Mucosa of stomach (tissue), 1 donor: Measurements from ENCODE around the gene EMID1.
"Not testable (repeated sequence)": the region's sequence is repeated elsewhere in the genome, so short reads cannot be mapped to it uniquely, and the experiment has no call there.

Experiments
- H3K27me3 ChIP-seq: one replicate; pipeline ENCODE4 v1.7.0; 2013; ENCODE audit warnings: mild to moderate bottlenecking, low read length; ENCODE audit not compliant: control insufficient read depth, insufficient read depth
- H3K36me3 ChIP-seq: one replicate; pipeline ENCODE4 v1.7.0; 2013; ENCODE audit warnings: low read length; ENCODE audit not compliant: control insufficient read depth, insufficient read depth
- H3K4me1 ChIP-seq: one replicate; pipeline ENCODE4 v1.7.0; 2013; ENCODE audit warnings: mild to moderate bottlenecking, low read length; ENCODE audit not compliant: control insufficient read depth, insufficient read depth
- H3K4me3 ChIP-seq: one replicate; pipeline ENCODE4 v1.7.0; 2013; ENCODE audit warnings: low read length
- H3K9ac ChIP-seq: one replicate; pipeline ENCODE4 v1.7.0; 2013; ENCODE audit warnings: mild to moderate bottlenecking, low read length, moderate library complexity
- H3K9me3 ChIP-seq: one replicate; pipeline ENCODE4 v1.7.0; 2013; ENCODE audit warnings: mild to moderate bottlenecking, low read length, moderate library complexity; ENCODE audit not compliant: control insufficient read depth
- donor health status: Pancreatic carcinoma.

The EMID1 gene

GRCh38 chr22:29216011-29216872 lies 10.5 kb downstream of the EMID1 start:
- H3K4me3 ChIP-seq, result no peak overlapping the region
- H3K9me3 ChIP-seq, result no peaks in the 10 kb centered on the region
- peaks cover 11% of the 10 kb centered on the region for H3K4me1 ChIP-seq
- no peaks in the 10 kb centered on the region for H3K27me3 ChIP-seq
- no peak overlapping the region for H3K9ac ChIP-seq
- H3K36me3 ChIP-seq, result no peaks in the 10 kb centered on the region

- no peaks in the 10 kb centered on the region for H3K36me3 ChIP-seq
- no peak overlapping the region for H3K9ac ChIP-seq
- no peaks in the 10 kb centered on the region for H3K27me3 ChIP-seq
Observed at GRCh38 chr22:29216873-29217666, 11.4 kb downstream of the EMID1 start.

DNA sequence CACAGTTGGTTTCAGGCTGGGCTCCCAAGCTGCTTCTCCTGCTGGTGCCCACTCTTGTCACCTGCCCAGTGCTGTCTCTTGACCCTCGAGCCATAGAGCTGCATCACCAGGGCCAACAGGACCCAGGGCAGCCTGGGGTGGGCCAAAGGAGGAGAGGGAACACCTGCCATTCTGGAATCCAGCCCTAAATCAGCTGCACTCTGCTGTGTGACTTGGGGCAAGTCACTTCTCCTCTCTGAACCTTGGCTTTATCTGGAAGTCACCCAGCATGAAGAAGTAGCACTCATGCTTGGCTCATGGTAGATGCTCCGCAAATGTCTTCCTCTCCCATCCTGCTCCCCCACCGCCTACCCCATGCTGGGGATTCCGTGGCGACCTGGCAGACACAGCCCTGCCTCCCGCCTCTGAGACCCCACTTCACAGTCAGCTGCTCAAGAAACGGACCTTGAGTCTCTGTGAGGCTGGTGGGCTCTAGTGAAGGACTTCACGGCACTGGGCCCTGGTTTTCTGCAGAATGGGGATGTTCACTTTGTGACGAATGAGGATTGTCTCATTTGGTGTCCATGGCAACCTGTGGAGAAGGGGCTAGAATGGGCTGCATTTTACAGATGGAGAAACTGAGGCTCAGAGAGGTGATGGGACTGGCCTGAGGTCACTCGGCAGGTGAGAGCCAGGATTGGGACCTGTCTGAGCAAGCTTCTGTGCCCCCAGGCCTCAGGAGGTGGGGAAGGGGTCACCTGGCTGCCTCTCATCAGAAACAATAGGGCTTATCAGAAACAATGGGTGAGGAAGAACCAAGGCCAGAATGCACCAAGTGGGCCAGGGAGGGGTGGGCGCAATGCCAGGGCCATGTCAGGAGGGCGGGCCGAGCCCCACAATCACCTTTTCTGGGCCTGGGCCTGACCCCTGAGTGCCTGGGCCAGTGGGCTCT lies 12.4 kb downstream of the EMID1 start:
- Histone ChIP-seq H3K27me3 (no peaks in the 10 kb centered on the region), H3K9ac (no peak overlapping the region), H3K9me3 (no peaks in the 10 kb centered on the region), H3K4me1 (peaks cover 11% of the 10 kb centered on the region), H3K4me3 (no peak overlapping the region), H3K36me3 (no peaks in the 10 kb centered on the region)

More at GRCh38 chr22:29216873-29217666, 11.4 kb downstream of the EMID1 start:
- Histone ChIP-seq H3K4me3 (no peak overlapping the region), H3K9me3 (no peaks in the 10 kb centered on the region), H3K4me1 (peaks cover 11% of the 10 kb centered on the region)

GRCh38 chr22:29218758-29219408 lies 13.2 kb downstream of the EMID1 start:
- no peaks in the 10 kb centered on the region for H3K27me3 ChIP-seq
- H3K4me3 ChIP-seq, result no peak overlapping the region
- H3K9me3 ChIP-seq, result no peaks in the 10 kb centered on the region
- H3K9ac ChIP-seq, result no peak overlapping the region
- no peaks in the 10 kb centered on the region for H3K36me3 ChIP-seq
- H3K4me1 ChIP-seq, result peaks cover 11% of the 10 kb centered on the region

DNA sequence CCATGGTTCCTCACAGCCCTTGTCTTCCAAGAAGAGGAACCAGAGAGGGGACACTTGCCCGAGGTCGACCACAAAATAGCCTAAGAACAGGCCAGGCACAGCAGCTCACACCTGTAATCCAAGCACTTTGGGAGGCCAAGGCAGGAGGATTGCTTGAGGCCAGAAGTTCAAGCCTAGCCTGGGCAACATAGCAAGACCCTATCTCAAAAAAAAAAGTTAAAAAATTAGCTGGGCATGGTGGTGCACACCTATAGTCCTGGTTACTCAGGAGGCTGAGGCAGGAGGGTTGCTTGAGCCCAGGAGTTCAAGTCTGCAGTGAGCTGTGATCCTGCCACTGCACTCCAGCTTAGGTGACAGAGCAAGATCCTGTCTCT lies 13.7 kb downstream of the EMID1 start:
- H3K4me1 ChIP-seq, result peaks cover 14% of the 10 kb centered on the region
- H3K9me3 ChIP-seq, H3K4me3 ChIP-seq, H3K27me3 ChIP-seq, H3K36me3 ChIP-seq, H3K9ac ChIP-seq: not testable (repeated sequence)

- Histone ChIP-seq H3K9ac (no peak overlapping the region), H3K27me3 (no peaks in the 10 kb centered on the region), H3K4me3 (no peak overlapping the region), H3K4me1 (peaks cover 16% of the 10 kb centered on the region), H3K9me3 (no peaks in the 10 kb centered on the region), H3K36me3 (no peaks in the 10 kb centered on the region)
Observed at GRCh38 chr22:29219881-29220670, 14.4 kb downstream of the EMID1 start.

GRCh38 chr22:29224121-29224858 lies 18.6 kb downstream of the EMID1 start:
- Histone ChIP-seq H3K36me3 (no peaks in the 10 kb centered on the region), H3K9ac (no peak overlapping the region), H3K9me3 (no peaks in the 10 kb centered on the region), H3K4me3 (no peak overlapping the region), H3K27me3 (no peaks in the 10 kb centered on the region), H3K4me1 (peaks cover 21% of the 10 kb centered on the region)

DNA sequence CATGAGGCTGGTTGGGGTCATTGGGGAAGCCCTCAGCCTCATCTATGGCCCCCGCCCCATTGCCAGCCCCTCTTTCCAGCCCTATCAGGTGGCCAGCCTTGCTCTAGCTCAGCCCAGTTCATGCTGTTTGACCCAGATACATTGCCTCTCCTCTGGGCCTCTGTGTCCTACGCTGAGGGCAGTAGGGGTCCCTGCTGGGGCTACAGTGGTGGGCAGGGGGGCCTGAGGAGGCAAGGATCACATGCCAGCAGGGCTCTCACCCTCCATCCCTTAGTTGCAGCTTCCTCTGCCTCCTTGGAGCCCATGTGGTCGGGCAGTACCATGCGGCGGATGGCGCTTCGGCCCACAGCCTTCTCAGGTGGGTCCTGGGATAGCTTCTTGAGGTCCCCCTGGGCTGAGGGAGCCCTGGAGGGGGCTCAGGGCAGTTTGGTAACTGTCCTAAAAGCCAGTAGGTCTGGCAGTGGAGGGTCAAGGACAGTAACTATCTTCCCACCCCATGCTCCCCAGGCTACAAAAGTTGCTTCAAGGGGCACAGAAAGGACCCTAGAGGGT lies 19.2 kb downstream of the EMID1 start:
- no peaks in the 10 kb centered on the region for H3K27me3 ChIP-seq
- peaks cover 19% of the 10 kb centered on the region for H3K4me1 ChIP-seq
- no peak overlapping the region for H3K4me3 ChIP-seq
- no peak overlapping the region for H3K9ac ChIP-seq
- H3K9me3 ChIP-seq, result no peaks in the 10 kb centered on the region
- no peaks in the 10 kb centered on the region for H3K36me3 ChIP-seq

GRCh38 chr22:29225422-29226090 lies 19.9 kb downstream of the EMID1 start:
- no peak overlapping the region for H3K9ac ChIP-seq
- no peaks in the 10 kb centered on the region for H3K9me3 ChIP-seq
- no peaks in the 10 kb centered on the region for H3K36me3 ChIP-seq
- no peaks in the 10 kb centered on the region for H3K27me3 ChIP-seq
- H3K4me3 ChIP-seq, result no peak overlapping the region
- H3K4me1 ChIP-seq, result peaks cover 13% of the 10 kb centered on the region
